ENCODE results near the gene BLTP3B. TPM values are rescaled to one million over a fixed set of nuclear protein-coding genes. Genes with fewer than 3 reads are reported as not detected.
"Not testable (repeated sequence)": the region's sequence is repeated elsewhere in the genome, so short reads cannot be mapped to it uniquely, and the experiment has no call there.

The BLTP3B gene, protein sequence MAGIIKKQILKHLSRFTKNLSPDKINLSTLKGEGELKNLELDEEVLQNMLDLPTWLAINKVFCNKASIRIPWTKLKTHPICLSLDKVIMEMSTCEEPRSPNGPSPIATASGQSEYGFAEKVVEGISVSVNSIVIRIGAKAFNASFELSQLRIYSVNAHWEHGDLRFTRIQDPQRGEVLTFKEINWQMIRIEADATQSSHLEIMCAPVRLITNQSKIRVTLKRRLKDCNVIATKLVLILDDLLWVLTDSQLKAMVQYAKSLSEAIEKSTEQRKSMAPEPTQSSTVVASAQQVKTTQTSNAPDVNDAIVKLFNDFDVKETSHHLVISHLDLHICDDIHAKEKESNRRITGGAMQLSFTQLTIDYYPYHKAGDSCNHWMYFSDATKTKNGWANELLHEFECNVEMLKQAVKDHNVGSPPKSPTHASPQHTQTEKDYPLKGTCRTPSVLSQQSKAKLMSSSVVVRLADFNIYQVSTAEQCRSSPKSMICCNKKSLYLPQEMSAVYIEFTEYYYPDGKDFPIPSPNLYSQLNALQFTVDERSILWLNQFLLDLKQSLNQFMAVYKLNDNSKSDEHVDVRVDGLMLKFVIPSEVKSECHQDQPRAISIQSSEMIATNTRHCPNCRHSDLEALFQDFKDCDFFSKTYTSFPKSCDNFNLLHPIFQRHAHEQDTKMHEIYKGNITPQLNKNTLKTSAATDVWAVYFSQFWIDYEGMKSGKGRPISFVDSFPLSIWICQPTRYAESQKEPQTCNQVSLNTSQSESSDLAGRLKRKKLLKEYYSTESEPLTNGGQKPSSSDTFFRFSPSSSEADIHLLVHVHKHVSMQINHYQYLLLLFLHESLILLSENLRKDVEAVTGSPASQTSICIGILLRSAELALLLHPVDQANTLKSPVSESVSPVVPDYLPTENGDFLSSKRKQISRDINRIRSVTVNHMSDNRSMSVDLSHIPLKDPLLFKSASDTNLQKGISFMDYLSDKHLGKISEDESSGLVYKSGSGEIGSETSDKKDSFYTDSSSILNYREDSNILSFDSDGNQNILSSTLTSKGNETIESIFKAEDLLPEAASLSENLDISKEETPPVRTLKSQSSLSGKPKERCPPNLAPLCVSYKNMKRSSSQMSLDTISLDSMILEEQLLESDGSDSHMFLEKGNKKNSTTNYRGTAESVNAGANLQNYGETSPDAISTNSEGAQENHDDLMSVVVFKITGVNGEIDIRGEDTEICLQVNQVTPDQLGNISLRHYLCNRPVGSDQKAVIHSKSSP (N-terminal part only)
- total RNA-seq (10 to 100 TPM; 18.5 to 22.4 TPM), polyA plus RNA-seq (10 to 100 TPM in 2 of 3 donors, 1 to 10 TPM in 1; 9.7 to 14.8 (median 12.1) TPM), total RNA-seq (37.4 to 164 (median 71.1) reads per million in 6 experiments)

GRCh38 chr12:100142851-100143559 is at the start of gene BLTP3B:
TSS of gene BLTP3B (minus strand) at chr12:100142874. CDS start at chr12:100142635, 239 bp downstream.
- DNase-seq (peak in 9 of 10 donors; percentile 74 to 97 (median 86)), ATAC-seq (peak; percentile 92 to 94)
- Mint-ChIP-seq H3K27me3 (no peaks in the 10 kb centered on the region), H3K27ac (peak within 1 kb of the TSS; percentile 92 to 98 (median 96)), H3K36me3 (no peaks in the 10 kb centered on the region), H3K4me1 (peaks cover 15 to 42% (median 33%) of the 10 kb centered on the region in 4 donors), H3K9me3 (no peaks in the 10 kb centered on the region), H3K4me3 (peak within 1 kb of the TSS; percentile 90 to 98 (median 96))
- POLR2A ChIA-PET = interaction anchor here (1.2 kb wide), 1 partner anchor 12 kb away, joined by 3 read pairs; no protein-coding TSS in a partner anchor

DNA sequence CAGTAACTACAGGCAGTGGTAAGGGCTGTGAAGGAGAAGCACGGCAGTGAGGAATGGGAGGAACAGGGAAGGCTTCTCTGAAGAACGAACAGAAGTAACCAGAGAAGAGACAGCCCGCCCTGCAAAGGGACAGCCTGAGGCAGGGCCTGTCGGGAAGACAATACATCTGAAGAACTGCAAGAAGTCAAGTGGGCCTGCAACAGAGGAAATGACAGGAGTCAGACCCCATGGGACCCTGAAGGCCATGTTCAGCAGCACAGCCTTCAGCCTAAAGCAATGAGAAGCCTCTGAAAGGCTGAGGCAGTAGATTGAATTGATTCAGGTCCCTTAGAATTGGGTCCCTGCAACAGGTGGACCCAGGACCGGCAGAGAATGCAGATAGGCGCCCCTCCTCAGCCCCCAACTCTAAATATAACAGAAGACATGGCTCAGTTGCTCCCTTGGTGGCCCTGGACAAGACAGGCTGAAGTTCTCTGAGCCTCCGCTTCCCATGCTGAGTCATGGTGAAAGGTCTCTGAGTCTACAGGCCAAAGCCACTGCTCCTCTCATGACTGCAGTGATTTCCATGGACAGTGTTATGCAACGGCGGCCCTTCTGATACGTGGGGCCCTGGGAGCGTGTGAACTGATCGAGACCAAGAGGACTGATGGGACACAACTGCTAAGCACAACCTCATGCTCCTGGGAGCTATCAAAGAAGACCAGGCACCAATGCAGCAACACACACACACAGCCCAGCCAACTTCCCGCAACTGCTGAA is 47.1 kb upstream of the BLTP3B start:
- Mint-ChIP-seq H3K4me3 (no peak overlapping the region), H3K36me3 (peaks cover 4 to 34% (median 17%) of the 10 kb centered on the region in 3 donors)
- POLR2A ChIA-PET = no interaction called here

DNA sequence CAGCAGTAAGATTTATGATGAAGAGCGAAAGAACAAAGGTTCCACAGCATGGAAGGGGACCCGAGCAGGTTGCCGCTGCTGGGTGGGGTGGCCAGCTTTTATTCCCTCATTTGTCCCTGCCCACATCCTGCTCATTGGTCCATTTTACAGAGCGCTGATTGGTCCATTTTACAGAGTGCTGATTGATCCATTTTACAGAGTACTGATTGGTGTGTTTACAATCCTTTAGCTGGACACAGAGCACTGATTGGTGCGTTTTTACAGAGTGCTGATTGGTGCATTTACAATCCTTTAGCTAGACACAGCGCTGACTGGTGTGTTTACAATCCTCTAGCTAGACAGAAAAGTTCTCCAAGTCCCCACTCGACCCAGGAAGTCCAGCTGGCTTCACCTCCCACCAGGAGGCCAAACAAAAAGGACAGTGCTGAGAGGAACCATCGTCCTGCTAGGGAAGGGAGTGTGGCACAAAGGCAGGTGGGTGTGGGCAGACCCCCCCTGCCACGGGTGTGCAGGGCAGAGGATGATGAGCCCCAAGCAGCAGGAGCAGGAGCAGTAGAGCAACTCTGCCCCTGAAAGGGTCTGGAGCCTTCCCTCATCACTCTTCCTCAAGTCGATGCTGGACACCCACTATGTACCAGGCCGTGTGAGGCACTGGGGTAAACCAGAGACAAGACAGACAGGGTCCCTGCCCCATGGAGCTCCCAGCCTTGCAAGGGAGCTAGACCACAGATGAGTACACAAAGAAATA is 46.4 kb upstream of the BLTP3B start:
- DNase-seq, H3K4me3 Mint-ChIP-seq, H3K27ac Mint-ChIP-seq, H3K27me3 Mint-ChIP-seq, ATAC-seq, H3K9me3 Mint-ChIP-seq, POLR2A ChIA-PET: not testable (repeated sequence)
- Mint-ChIP-seq H3K36me3 (peaks cover 0 to 28% (median 10%) of the 10 kb centered on the region in 3 donors), H3K4me1 (peaks cover 0 to 13% (median 4%) of the 10 kb centered on the region in 4 donors)

More for the DNA sequence above, 47.1 kb upstream of the BLTP3B start:
- H3K4me1 Mint-ChIP-seq = peaks cover 0 to 15% (median 7%) of the 10 kb centered on the region in 4 donors
- ATAC-seq (no peak), DNase-seq (no peak)
- H3K27ac Mint-ChIP-seq = no peak overlapping the region
- H3K27me3 Mint-ChIP-seq = no peaks in the 10 kb centered on the region
- no peaks in the 10 kb centered on the region for H3K9me3 Mint-ChIP-seq

DNA sequence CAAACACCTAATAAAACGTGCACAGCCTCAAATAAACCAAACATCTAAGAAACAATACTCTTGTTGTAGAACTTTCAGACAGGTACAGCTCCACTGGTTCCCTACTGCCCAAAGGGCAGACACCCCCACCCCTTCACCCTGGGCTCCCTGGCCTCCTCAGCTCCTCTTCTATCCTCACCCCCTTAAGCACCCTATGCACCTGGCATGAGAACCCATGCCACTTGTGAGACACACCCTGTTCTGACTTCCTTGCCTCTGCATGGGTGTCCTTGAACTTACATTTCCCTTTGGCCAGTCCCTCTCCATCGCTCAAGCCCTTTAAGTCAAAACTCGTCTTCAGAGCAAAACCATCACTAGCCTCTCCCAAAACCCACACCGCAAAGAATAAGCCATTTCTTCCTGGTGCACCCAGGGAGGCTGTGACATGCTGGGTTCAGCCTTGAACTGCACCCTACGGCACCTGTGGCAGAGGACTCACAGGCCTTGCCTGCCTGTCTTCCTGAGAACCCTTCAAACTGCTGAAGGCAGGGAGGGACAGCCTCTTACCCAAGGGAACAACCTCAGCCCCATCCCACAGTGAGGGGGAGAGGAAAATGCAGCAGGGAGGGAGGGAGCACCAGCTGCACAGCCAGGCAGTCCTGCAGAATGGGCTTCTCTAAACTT is 45.3 kb upstream of the BLTP3B start:
- no peak overlapping the region for H3K4me3 Mint-ChIP-seq
- H3K4me1 Mint-ChIP-seq = peaks cover 0 to 13% (median 3%) of the 10 kb centered on the region in 4 donors
- H3K9me3 Mint-ChIP-seq = no peaks in the 10 kb centered on the region
- POLR2A ChIA-PET = no interaction called here
- no peaks in the 10 kb centered on the region for H3K27me3 Mint-ChIP-seq
- peaks cover 0 to 23% (median 7%) of the 10 kb centered on the region in 3 donors for H3K36me3 Mint-ChIP-seq
- ATAC-seq (no peak), DNase-seq (no peak)
- peak overlapping the region in 3 of 10 donors; percentile 16 to 58 (median 33) for H3K27ac Mint-ChIP-seq

DNA sequence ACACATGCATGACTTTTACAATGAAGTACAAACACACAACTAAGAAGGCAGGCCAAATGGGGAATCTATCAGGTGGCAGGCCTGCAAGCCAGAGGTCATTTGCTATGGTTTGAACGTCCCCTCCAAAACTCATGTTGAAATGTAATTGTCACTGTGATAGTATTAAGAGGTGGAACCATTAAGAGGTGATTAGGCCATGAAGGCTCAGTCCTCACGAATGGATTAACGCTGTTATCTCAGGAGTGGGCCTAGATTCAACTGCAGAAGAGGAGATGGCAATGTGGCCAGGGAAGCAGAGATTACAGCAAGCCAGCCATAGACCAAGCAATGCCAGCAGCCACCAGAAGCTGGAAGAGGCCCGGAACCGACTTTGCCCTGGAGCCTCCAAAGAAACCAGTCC is 44.4 kb upstream of the BLTP3B start:
- Mint-ChIP-seq H3K4me1 (peaks cover 0 to 13% (median 0%) of the 10 kb centered on the region in 4 donors), H3K4me3 (no peak overlapping the region), H3K36me3 (peaks cover 0 to 23% (median 7%) of the 10 kb centered on the region in 3 donors), H3K27ac (no peak overlapping the region), H3K9me3 (no peaks in the 10 kb centered on the region), H3K27me3 (no peaks in the 10 kb centered on the region)
- POLR2A ChIA-PET = no interaction called here
- ATAC-seq (no peak), DNase-seq (no peak)

GRCh38 chr12:100186071-100186470 is 43.4 kb upstream of the BLTP3B start:
- Mint-ChIP-seq H3K27me3 (no peaks in the 10 kb centered on the region), H3K4me3 (no peak overlapping the region), H3K27ac (no peak overlapping the region), H3K36me3 (peaks cover 0 to 23% (median 7%) of the 10 kb centered on the region in 3 donors), H3K4me1 (peaks cover 0 to 13% (median 0%) of the 10 kb centered on the region in 4 donors), H3K9me3 (no peaks in the 10 kb centered on the region)
- POLR2A ChIA-PET = no interaction called here
- no peak for ATAC-seq
- DNase-seq = no peak

- H3K27ac Mint-ChIP-seq = no peak overlapping the region
- H3K27me3 Mint-ChIP-seq = no peaks in the 10 kb centered on the region
- DNase-seq (no peak), ATAC-seq (no peak)
- no peak overlapping the region for H3K4me3 Mint-ChIP-seq
- H3K4me1 Mint-ChIP-seq = peaks cover 0 to 12% (median 0%) of the 10 kb centered on the region in 4 donors
- H3K36me3 Mint-ChIP-seq = peaks cover 0 to 21% (median 12%) of the 10 kb centered on the region in 3 donors
- H3K9me3 Mint-ChIP-seq = no peaks in the 10 kb centered on the region
- POLR2A ChIA-PET = no interaction called here
Measured at GRCh38 chr12:100185361-100185894, 42.8 kb upstream of the BLTP3B start.

DNA sequence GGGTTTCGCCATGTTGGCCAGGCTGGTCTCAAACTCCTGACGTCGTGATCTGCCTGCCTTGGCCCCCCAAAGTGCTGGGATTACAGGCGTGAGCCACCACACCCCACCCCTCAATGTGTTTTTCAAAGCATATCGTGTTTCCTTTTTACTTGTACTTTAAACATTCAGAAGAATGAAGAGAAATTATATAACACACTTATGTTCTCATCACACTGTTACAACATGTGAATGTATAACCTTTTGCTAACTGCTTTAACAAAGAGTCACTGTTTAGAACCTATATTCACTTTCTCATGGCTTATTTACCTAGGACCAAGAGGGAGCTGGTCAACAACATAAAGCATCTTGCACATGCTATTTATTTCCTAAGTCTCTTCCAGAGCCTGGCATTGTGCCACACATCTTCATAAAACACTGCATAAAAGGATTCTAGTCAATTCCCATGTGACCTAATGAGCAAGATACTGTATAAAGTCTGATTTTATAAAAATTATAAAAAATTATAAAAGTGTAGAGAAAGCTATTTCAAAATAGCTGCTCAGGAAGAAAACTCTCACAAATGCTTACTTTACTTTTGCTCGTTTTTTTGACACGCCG is 42.0 kb upstream of the BLTP3B start:
- H3K27ac Mint-ChIP-seq = no peak overlapping the region
- no peak for ATAC-seq
- no peaks in the 10 kb centered on the region for H3K27me3 Mint-ChIP-seq
- H3K36me3 Mint-ChIP-seq = peaks cover 0 to 17% (median 14%) of the 10 kb centered on the region in 3 donors
- H3K9me3 Mint-ChIP-seq = no peaks in the 10 kb centered on the region
- no peak for DNase-seq
- POLR2A ChIA-PET = no interaction called here
- H3K4me1 Mint-ChIP-seq = peaks cover 0 to 12% (median 0%) of the 10 kb centered on the region in 4 donors
- H3K4me3 Mint-ChIP-seq = no peak overlapping the region

DNA sequence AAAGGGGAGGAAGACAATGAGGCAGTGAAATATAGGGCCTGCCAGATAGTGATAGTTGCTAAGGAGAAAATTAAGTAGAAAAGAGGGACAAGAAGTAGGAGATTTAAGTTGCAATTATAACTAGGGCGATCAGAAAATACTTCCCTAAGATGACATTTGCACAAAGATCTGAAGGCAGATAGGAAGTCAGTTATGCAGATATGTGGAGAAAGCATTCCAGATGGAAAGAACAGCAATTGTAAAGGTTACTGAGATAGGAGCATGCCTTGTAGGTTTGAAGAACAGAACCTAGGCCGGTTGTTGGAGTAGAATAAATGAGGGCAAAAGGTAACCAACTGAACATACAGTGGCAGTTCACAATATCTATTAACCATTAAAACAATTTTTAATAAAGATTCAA is 36.6 kb upstream of the BLTP3B start:
- no peak overlapping the region for H3K4me3 Mint-ChIP-seq

DNA sequence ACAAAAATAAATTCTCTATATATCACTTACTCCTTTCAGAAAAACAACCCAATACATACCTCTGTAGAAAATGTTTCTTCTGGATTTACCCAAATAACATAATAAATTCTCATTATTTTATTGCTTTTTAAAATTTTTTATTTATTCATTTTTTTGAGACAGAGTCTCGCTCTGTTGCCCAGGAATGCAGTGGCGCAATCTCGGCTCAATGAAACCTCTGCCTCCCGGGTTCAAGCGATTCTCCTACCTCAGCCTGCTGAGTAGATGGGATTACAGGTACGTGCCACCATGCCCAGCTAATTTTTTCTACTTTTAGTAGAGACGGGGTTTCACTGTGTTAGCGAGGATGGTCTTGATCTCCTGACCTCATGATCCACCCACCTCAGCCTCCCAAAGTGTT is 33.8 kb upstream of the BLTP3B start:
- H3K4me3 Mint-ChIP-seq, DNase-seq, H3K9me3 Mint-ChIP-seq, H3K4me1 Mint-ChIP-seq, ATAC-seq, POLR2A ChIA-PET, H3K27me3 Mint-ChIP-seq, H3K27ac Mint-ChIP-seq: not testable (repeated sequence)
- peaks cover 0 to 42% (median 21%) of the 10 kb centered on the region in 3 donors for H3K36me3 Mint-ChIP-seq

More for the DNA sequence above, 36.6 kb upstream of the BLTP3B start:
- H3K36me3 Mint-ChIP-seq = peaks cover 0 to 39% (median 13%) of the 10 kb centered on the region in 3 donors
- no peaks in the 10 kb centered on the region for H3K9me3 Mint-ChIP-seq
- ATAC-seq (no peak), DNase-seq (no peak)
- no peak overlapping the region for H3K27ac Mint-ChIP-seq
- no peaks in the 10 kb centered on the region for H3K4me1 Mint-ChIP-seq
- POLR2A ChIA-PET = no interaction called here
- no peaks in the 10 kb centered on the region for H3K27me3 Mint-ChIP-seq

All from naive thymus-derived CD8-positive, alpha-beta T cell (primary cell).